Hippocampal formation (tissue), 2 donors: ENCODE data around the gene C15orf39.
"Not testable (repeated sequence)": the region's sequence is repeated elsewhere in the genome, so short reads cannot be mapped to it uniquely, and the experiment has no call there.

Experiments used
- DNase-seq, 2 donors: peaks; one replicate each; lab custom pipeline; 2025; lab: John Stamatoyannopoulos, UW

Gene C15orf39

GRCh38 chr15:75201616-75202250 is at the start of gene C15orf39:
Gene C15orf39, plus strand, starts transcription at chr15:75201882. Its CDS starts 4,167 bp downstream, at chr15:75206049.
- DNase-seq, result peak; percentile 64 to 80

GRCh38 chr15:75152382-75153079 is 49.2 kb upstream of the C15orf39 start:
- no peak for DNase-seq

- DNase-seq, result no peak
Measured at GRCh38 chr15:75153087-75153486, 48.6 kb upstream of the C15orf39 start.

DNA sequence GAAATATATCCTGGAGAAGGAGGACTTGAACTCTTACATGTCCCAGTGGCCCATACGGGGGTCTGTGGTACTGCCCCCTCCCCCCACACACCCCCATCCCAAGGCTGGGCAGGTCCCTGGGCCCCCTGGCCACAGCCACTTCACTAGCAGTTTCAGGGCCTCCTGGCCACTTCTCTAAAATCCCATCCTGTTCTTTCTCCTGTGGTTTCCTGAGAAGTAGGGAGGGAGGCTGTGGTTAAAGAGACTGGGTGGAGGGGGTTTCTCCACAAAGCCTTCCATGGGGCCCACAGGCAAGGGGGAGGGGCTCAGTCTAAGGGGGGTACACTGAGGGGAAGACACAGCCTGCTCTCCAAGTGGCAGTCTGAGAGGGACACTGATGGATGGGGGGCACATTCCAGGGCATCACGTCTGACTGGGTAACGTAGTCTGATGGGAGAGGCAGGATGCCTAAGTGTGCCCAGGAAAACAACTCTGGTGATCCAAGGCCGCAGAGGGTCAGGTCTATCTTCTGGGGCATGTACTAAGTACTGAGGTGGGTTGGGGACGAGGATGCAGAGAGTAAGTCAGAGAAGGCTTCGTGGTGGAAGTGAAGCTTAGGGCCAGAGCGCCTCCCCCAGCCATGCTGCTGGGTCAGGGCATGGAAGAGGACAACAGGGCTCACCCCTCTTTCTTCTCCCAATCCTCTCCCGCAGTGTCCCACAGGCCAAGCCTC is 48.0 kb upstream of the C15orf39 start:
- peak in 1 of 2 donors; percentile 14 for DNase-seq

- DNase-seq, result no peak
Measured at GRCh38 chr15:75154461-75155062, 47.1 kb upstream of the C15orf39 start.

DNA sequence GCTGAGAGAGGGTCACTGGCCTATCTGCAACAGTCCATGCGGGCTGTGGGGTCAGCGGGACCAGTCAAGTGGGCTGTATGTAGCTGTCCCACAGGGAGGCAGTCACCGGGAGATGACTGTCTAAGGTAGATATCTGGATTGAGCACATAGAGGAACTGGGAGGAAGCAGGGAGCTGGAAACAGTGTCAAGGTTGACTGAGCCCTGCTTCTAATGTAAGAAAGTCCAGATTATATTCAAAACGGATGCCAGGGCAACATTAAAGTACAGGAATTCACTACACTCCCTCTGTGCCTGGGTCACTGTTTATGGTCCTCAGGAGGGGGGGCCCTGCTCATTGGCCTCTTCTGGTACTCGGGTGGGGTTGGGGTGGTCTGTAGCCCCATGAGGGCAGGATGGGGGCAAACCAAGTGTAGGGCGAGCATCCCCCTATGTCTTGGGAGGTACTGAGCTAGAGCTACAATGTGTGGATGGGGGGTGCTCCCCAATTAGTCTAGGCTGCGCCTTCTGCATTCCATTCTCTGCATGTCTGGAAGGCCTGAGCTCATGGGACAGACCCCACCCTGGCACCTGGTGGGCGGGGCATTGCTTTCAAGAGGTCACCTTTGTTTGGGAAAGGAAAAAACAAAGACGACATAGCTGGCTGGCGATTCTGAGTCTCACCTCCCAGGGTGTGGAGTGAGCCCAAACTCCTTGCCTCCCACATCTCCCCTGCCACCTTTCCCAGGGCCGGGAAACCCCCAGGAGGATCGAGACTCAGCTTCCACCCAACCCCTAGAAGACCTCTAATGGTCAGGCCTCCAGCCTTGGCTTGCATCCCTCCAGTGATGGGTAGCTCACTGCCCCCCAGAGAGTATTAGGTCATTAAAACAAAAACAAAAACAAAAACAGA is 45.1 kb upstream of the C15orf39 start:
- no peak for DNase-seq

- DNase-seq, result no peak
Measured at GRCh38 chr15:75158402-75158801, 43.3 kb upstream of the C15orf39 start.

- DNase-seq, result no peak
Measured at GRCh38 chr15:75159244-75159643, 42.4 kb upstream of the C15orf39 start.

DNA sequence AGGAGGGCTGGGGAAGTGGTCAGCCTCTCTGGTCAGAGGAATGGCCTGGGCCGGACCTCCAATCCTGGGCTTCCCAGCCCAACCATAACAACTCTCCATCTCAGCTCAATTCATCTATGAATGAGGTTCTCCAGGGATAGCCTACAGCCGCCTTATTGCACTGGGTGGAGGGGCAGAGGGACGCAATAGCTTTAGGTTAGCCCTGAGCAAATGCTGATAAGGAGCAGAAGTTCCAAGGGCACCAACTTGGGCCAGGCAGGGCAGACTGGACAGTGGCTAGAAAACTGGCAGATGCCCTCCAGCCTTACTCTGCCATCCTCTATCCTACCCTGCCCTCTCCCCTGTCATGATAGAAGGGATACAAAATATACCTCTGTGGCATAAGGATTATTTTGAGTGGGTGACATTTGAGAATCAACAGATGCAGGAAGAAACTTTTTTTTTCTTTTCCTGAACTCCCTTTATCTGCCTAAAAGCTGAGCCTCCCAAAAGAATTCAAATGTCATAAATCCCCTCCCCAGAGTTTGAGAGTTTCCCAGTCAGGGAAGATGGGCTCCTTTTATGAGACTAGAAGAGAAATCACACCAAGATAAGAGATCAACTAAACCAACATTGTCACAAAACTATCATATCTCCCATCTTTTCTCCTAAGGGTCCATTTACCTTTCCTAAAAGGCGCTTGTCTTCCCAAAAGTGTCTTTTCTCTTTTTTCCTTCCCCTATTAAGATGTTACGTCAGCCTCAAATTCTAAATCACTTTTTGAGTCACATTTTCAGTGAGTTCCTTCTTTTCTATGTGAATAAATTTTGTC is 40.4 kb upstream of the C15orf39 start:
- DNase-seq, result no peak

DNA sequence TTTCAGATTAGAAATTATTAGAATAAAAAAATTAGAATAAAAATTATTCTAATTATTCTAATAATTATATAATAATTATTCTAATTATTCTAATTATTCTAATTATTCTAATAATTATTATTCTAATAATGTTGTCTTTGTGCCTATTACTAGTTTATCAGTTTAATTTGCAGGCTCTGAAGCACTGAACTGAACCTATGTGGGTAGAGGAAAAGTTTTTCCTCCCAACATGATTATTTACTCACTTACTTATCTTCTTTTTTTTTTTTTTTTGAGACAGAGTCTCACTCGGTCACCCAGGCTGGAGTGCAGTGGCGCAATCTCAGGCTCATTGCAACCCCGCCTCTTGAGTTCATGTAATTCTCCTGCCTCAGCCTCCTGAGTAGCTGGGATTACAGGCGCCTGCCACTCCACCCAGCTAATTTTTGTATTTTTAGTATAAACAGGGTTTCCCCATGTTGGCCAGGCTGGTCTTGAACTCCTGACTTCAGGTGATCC is 39.7 kb upstream of the C15orf39 start:
- DNase-seq, result no peak

GRCh38 chr15:75163150-75163564 is 38.5 kb upstream of the C15orf39 start:
- DNase-seq, result no peak

GRCh38 chr15:75164625-75165350 is 36.9 kb upstream of the C15orf39 start:
- DNase-seq, result no peak

DNA sequence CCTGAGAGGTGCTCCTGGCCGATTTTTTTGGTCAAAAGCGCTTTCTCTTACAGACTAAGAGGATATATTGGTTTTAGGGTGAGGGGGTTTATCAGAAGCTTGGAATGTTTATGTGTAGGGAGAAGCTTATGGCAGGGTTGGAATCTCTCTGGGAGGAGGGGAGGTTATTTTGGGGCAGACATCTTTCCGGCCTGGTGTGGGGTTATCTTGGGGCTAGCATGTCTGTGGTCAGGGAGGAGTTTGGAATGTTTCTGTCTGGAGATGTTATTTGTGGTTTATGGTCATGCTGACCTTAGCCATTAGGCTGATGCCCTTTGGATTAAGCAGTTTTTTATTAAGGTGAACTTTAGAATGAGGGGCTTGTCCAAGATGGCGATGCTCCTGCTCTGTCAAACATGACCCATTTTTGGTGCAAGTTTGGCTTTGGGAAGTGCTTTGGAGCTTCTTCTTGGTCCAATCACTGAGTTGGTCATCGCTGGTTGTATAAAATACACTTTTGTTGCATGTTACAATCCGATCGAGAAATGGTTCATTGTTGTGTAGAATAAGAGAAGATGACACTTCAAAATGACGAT is 35.1 kb upstream of the C15orf39 start:
- not testable (repeated sequence) for DNase-seq

GRCh38 chr15:75167588-75168350 is 33.9 kb upstream of the C15orf39 start:
- no peak for DNase-seq

GRCh38 chr15:75168374-75168773 is 33.3 kb upstream of the C15orf39 start:
- no peak for DNase-seq

DNA sequence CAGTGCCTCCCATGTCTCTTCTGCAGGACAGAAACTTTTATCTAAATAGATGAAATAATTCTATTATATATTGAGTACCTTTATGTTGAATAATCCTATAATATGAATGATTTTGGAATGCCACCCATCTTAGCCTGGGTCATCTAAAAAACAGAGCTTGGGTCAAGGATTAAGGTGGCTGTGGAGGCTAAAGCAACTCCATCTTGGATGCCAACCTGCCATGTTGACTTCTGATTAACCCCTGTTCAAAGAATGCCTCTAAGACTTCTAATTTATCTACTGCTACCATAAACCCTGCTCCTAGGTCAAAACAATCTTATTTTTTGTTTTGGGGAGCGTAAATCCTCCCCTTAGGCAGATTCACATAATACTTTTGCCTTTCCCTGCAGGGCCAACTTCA is 31.5 kb upstream of the C15orf39 start:
- DNase-seq, result no peak

GRCh38 chr15:75170711-75171341 is 30.9 kb upstream of the C15orf39 start:
- DNase-seq, result no peak

DNA sequence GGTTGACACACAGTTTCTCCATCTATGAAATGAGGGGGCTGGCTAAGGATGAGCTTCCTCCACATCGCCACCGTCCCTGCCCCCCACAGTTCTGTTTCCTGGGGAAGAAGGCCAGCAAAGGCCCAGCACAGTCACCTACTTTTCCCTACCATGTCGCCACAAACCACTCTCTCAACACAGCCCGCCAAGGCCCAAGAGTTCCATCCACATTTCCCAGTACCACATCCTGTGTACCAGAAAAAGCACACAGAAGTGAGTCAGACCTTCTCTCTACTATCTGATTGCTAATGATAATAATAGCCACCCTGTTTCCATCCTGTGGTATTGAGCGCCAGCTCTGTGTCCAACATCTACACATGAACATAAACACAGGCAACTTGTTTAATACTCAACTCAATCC is 30.3 kb upstream of the C15orf39 start:
- DNase-seq, result no peak
